ENCODE data around the gene WDR20. TPM values are rescaled to one million over a fixed set of nuclear protein-coding genes. Genes with fewer than 3 reads are reported as not detected.

WDR20 gene
- total and polyA plus RNA-seq, 7 donors = 13.8 to 32.1 (median 21.0) TPM

DNA sequence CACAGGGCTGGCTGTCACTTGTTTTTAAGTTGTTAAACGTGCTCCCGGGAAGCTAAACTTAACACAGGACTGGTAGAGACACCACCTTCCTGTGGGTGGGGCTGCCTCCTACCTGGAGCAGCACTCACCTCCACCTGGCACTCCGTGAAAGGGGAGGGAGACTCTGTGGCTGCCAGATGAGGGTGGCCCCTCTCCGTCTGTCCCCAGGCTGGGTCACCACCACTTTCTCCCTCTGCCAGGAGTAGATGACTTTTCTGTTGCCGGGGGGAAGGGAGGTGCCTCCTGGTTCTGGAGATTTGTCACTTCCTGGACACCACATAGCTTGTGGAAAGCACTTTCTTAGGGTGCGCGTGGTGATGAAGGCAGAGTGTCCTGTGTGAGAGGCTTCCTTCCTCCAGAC lies 81.3 kb downstream of the WDR20 start:
- 53 to 61% methylated on average over 7 of the region's 7 CpGs for WGBS, 2 donors
- Histone ChIP-seq H3K36me3 (peaks cover 0 to 29% (median 5%) of the 10 kb centered on the region in 4 donors), H3K27ac (no peak overlapping the region), H3K9me3 (no peaks in the 10 kb centered on the region), H3K27me3 (no peaks in the 10 kb centered on the region), H3K4me1 (peaks cover 0 to 2% (median 2%) of the 10 kb centered on the region in 4 donors), H3K4me3 (no peak overlapping the region)
- intact Hi-C loops (cut with DNase I) = no loop called here
- TF ChIP-seq, protein P1, sequence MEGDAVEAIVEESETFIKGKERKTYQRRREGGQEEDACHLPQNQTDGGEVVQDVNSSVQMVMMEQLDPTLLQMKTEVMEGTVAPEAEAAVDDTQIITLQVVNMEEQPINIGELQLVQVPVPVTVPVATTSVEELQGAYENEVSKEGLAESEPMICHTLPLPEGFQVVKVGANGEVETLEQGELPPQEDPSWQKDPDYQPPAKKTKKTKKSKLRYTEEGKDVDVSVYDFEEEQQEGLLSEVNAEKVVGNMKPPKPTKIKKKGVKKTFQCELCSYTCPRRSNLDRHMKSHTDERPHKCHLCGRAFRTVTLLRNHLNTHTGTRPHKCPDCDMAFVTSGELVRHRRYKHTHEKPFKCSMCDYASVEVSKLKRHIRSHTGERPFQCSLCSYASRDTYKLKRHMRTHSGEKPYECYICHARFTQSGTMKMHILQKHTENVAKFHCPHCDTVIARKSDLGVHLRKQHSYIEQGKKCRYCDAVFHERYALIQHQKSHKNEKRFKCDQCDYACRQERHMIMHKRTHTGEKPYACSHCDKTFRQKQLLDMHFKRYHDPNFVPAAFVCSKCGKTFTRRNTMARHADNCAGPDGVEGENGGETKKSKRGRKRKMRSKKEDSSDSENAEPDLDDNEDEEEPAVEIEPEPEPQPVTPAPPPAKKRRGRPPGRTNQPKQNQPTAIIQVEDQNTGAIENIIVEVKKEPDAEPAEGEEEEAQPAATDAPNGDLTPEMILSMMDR (IDR thresholded peaks at IDR 0.05) = no peak
- TF ChIP-seq EP300 (IDR thresholded peaks at IDR 0.05) (no peak), POLR2AphosphoS5 (IDR thresholded peaks at IDR 0.05) (no peak), POLR2A (IDR thresholded peaks at IDR 0.05) (no peak)
- DNase-seq = no peak

DNA sequence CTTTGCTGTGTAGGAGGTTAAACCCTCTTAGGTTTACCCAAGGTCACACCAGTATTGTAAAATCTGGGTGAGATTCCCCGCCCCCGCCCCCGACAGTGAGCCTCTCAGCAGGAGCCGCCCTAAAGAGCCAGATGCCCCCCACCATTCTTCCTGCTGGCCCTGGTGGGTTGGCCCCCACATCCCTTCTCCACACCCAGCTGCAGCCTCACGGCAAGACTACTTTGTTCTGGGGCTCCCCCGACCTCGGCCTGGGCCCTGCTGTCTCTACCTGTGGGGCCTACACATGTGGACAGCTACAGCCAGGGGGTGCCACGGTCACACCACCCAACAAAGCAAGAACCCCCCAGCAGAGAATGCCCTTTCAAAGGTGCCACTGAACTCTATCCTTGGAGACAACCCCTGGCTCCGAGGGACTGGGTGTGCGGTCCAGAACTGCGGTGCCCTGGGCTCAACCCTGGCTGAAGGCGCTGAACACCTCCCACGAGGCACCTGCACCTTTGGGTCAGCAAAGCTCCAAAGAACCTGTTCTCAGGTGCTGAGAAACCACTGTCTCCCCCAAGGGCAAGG lies 82.4 kb downstream of the WDR20 start:
- Histone ChIP-seq H3K4me3 (no peak overlapping the region), H3K27me3 (no peaks in the 10 kb centered on the region), H3K36me3 (peaks cover 0 to 29% (median 5%) of the 10 kb centered on the region in 4 donors), H3K4me1 (no peaks in the 10 kb centered on the region), H3K27ac (no peak overlapping the region), H3K9me3 (no peaks in the 10 kb centered on the region)
- intact Hi-C loops (cut with DNase I) = no loop called here
- TF ChIP-seq, protein P1 (IDR thresholded peaks at IDR 0.05) = no peak
- TF ChIP-seq POLR2AphosphoS5 (IDR thresholded peaks at IDR 0.05) = no peak
- no peak for TF ChIP-seq EP300 (IDR thresholded peaks at IDR 0.05)
- TF ChIP-seq POLR2A (IDR thresholded peaks at IDR 0.05) = no peak
- DNase-seq = no peak
- 91 to 92% methylated on average over 13 of the region's 13 CpGs for WGBS, 2 donors

DNA sequence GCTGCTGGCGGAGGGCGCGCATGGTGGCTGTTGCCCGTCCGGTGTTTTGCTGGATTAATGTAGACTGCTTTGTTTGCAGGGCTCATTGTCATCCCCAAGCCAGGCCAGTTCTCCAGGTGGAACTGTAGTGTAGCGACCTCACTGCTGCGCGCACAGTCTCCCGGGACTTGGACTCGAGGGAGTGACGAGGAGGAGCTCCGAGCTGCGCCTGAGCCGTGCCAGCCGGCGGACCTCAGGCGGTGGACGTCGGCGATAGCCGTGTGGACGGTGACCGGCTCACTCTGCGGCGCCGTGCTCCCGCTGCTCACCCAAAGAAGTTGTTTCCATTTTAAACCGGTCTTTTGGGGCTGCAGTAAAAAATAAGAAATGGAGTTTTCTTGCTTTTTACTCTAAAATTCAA lies 83.1 kb downstream of the WDR20 start:
- H3K27me3 ChIP-seq = no peaks in the 10 kb centered on the region
- no peak overlapping the region for H3K4me3 ChIP-seq
- no peaks in the 10 kb centered on the region for H3K9me3 ChIP-seq
- intact Hi-C loops (cut with DNase I) = no loop called here
- TF ChIP-seq, protein P1 (IDR thresholded peaks at IDR 0.05) = no peak
- TF ChIP-seq EP300 (IDR thresholded peaks at IDR 0.05) (no peak), POLR2AphosphoS5 (IDR thresholded peaks at IDR 0.05) (no peak), POLR2A (IDR thresholded peaks at IDR 0.05) (no peak)
- H3K27ac ChIP-seq = no peak overlapping the region
- 97 to 98% methylated on average over 28 of the region's 28 CpGs for WGBS, 2 donors
- peaks cover 0 to 26% (median 5%) of the 10 kb centered on the region in 4 donors for H3K36me3 ChIP-seq
- DNase-seq = no peak
- H3K4me1 ChIP-seq = no peaks in the 10 kb centered on the region

DNA sequence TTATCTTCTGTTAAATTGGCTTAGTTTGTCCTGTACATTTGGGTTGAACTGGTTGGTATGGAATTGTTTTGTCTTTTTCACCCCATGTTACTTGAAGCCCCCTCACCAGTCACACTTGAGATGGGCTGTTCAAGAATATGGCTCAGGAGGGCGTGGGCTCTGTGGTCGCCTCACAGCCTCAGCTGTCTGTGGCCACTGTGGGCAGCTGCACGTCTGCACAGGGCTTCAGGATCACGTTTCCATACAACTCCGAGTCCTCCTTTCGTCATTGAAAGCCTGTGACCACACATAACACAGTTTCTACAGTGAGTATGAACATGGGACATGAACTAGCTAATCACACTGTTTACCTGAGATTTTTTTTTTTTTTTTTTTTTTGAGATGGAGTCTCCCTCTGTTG lies 84.0 kb downstream of the WDR20 start:
- WGBS, 2 donors = 93 to 94% methylated on average over 6 of the region's 6 CpGs
- Histone ChIP-seq H3K27ac (no peak overlapping the region), H3K9me3 (no peaks in the 10 kb centered on the region), H3K36me3 (peaks cover 0 to 26% (median 5%) of the 10 kb centered on the region in 4 donors), H3K4me3 (no peak overlapping the region), H3K4me1 (no peaks in the 10 kb centered on the region), H3K27me3 (no peaks in the 10 kb centered on the region)
- intact Hi-C loops (cut with DNase I) = no loop called here
- DNase-seq = no peak
- TF ChIP-seq POLR2AphosphoS5 (IDR thresholded peaks at IDR 0.05) (no peak), POLR2A (IDR thresholded peaks at IDR 0.05) (no peak), EP300 (IDR thresholded peaks at IDR 0.05) (no peak)
- TF ChIP-seq, protein P1 (IDR thresholded peaks at IDR 0.05) = no peak

DNA sequence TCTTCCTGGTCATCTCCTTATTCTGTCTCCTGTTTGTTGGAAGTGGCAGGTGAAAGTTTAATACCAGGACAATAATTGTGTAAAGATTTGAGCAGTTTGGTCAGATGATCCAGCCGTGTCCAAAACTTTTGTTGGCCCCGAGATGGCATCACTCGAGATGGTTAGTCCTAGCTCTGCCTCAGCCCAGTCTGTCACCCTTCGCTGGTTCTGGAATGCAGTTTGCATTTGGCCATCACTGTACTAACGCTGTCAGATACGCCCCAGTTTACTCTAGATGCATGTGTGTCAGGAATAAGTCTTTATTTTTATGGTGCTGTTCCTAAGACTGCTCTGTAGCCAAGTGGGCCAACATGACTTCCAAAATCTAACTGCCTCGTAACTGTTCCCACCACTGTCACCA lies 85.7 kb downstream of the WDR20 start:
- H3K4me1 ChIP-seq = no peaks in the 10 kb centered on the region
- peaks cover 0 to 35% (median 5%) of the 10 kb centered on the region in 4 donors for H3K36me3 ChIP-seq
- H3K27ac ChIP-seq = no peak overlapping the region
- H3K9me3 ChIP-seq = no peaks in the 10 kb centered on the region
- no peak for TF ChIP-seq POLR2A (IDR thresholded peaks at IDR 0.05)
- TF ChIP-seq, protein P1 (IDR thresholded peaks at IDR 0.05) = no peak
- TF ChIP-seq EP300 (IDR thresholded peaks at IDR 0.05) = no peak
- TF ChIP-seq POLR2AphosphoS5 (IDR thresholded peaks at IDR 0.05) = no peak
- DNase-seq = no peak
- H3K4me3 ChIP-seq = no peak overlapping the region
- intact Hi-C loops (cut with DNase I) = no loop called here
- 93% methylated on average over 7 of the region's 7 CpGs for WGBS, 2 donors
- H3K27me3 ChIP-seq = no peaks in the 10 kb centered on the region

All from sigmoid colon (tissue), 7 donors.